GM21367 (cell line): ENCODE results near the gene RFC2.

Experiments used
- ATAC-seq: cut with Tn5 transposase; IDR thresholded peaks from one replicate; pipeline ENCODE4 v1.9.1; 2021; ENCODE audit not compliant: unreplicated experiment

RFC2 gene

GRCh38 chr7:74193913-74194312 lies 60.3 kb downstream of the RFC2 start:
- ATAC-seq = no peak

GRCh38 chr7:74193054-74193453 lies 61.1 kb downstream of the RFC2 start:
- no peak for ATAC-seq

GRCh38 chr7:74191231-74191630 lies 63.0 kb downstream of the RFC2 start:
- no peak for ATAC-seq

GRCh38 chr7:74190259-74190658 lies 63.9 kb downstream of the RFC2 start:
- ATAC-seq = no peak

- ATAC-seq = no peak
Measured at GRCh38 chr7:74187915-74188675, 66.1 kb downstream of the RFC2 start.

GRCh38 chr7:74185636-74186035 lies 68.6 kb downstream of the RFC2 start:
- no peak for ATAC-seq

GRCh38 chr7:74185016-74185415 lies 69.2 kb downstream of the RFC2 start:
- no peak for ATAC-seq

- no peak for ATAC-seq
Measured at GRCh38 chr7:74183653-74184450, 70.3 kb downstream of the RFC2 start.

- ATAC-seq = no peak
Measured at GRCh38 chr7:74183142-74183541, 71.1 kb downstream of the RFC2 start.

- no peak for ATAC-seq
Measured at GRCh38 chr7:74182453-74183090, 71.6 kb downstream of the RFC2 start.

GRCh38 chr7:74181821-74182220 lies 72.4 kb downstream of the RFC2 start:
- ATAC-seq = no peak
